IMR-90 (cell line): Measurements from ENCODE around the gene ANKMY1. TPM values are rescaled to one million over a fixed set of nuclear protein-coding genes. Genes with fewer than 3 reads are reported as not detected.

Experiments
- ATAC-seq: fragments of 200-7000 bp; cut with Tn5 transposase; 2 replicates; pipeline ENCODE4 v1.9.1; 2020; ENCODE audit warnings: low read depth, mild to moderate bottlenecking, moderate library complexity
- BruUV-seq: library from RNA; stranded (reverse); fragments of 400-500 nt; replicated peaks from 2 replicates; lab custom pipeline; 2021; lab: Mats Ljungman, UMichigan
- CTCF ChIA-PET: fragments of 300-600 bp; formaldehyde crosslinking; extraction: SDS; loops from one replicate; lab custom pipeline; 2021; ENCODE audit warnings: antibody characterized with exemption; lab: Yijun Ruan, JAX
- POLR2A ChIA-PET: fragments of 300-600 bp; sonication (Branson Sonifier 250); formaldehyde crosslinking; loops from one replicate; lab custom pipeline; 2022; ENCODE audit warnings: antibody characterized with exemption; ENCODE audit not compliant: unreplicated experiment; lab: Charles Lee
- DNase-seq: peaks from one replicate; pipeline ENCODE4 v3.0.0; 2013
- H2AFZ ChIP-seq: replicated peaks from 2 replicates; pipeline ENCODE3; 2013; ENCODE audit warnings: low read length, mild to moderate bottlenecking; ENCODE audit not compliant: poor library complexity
- H2AK5ac ChIP-seq: 2 replicates; pipeline ENCODE4 v1.6.1; 2013; ENCODE audit warnings: low read depth, low read length, inconsistent platforms
- H2AK9ac ChIP-seq: replicated peaks from 2 replicates; pipeline ENCODE3; 2013; ENCODE audit warnings: mild to moderate bottlenecking, low read depth, low read length, moderate library complexity; ENCODE audit not compliant: poor library complexity
- H2BK120ac ChIP-seq: 2 replicates; pipeline ENCODE4 v1.6.1; 2013; ENCODE audit warnings: low read depth, low read length, inconsistent platforms
- H2BK15ac ChIP-seq: 3 replicates; pipeline ENCODE4 v1.6.1; 2013; ENCODE audit warnings: low read depth, low read length, inconsistent platforms
- H2BK20ac ChIP-seq: 2 replicates; pipeline ENCODE4 v1.6.1; 2013; ENCODE audit warnings: low read depth, mild to moderate bottlenecking, inconsistent platforms, low read length, moderate library complexity
- H2BK5ac ChIP-seq: 2 replicates; pipeline ENCODE4 v1.6.1; 2013; ENCODE audit warnings: mild to moderate bottlenecking, low read depth, low read length, inconsistent platforms; ENCODE audit not compliant: poor library complexity, severe bottlenecking
- H3K14ac ChIP-seq: replicated peaks from 2 replicates; pipeline ENCODE4 v1.6.1; 2013; ENCODE audit warnings: low read depth, low read length, inconsistent platforms
- H3K18ac ChIP-seq: 2 replicates; pipeline ENCODE4 v1.6.1; 2013; ENCODE audit warnings: low read depth, low read length, control low read depth
- H3K23ac ChIP-seq: 2 replicates; pipeline ENCODE4 v1.6.1; 2013; ENCODE audit warnings: low read depth, low read length, inconsistent platforms
- H3K27ac ChIP-seq: 2 replicates; pipeline ENCODE4 v1.5.1; 2013; ENCODE audit warnings: mild to moderate bottlenecking, control low read depth, low read length; ENCODE audit not compliant: insufficient read depth
- H3K27me3 ChIP-seq: 2 replicates; pipeline ENCODE4 v1.6.1; 2013; ENCODE audit warnings: low read length; ENCODE audit not compliant: control insufficient read depth, insufficient read depth
- H3K36me3 ChIP-seq: 2 replicates; pipeline ENCODE4 v1.6.1; 2013; ENCODE audit warnings: low read length, mixed read lengths; ENCODE audit not compliant: control insufficient read depth, insufficient read depth
- H3K4ac ChIP-seq: 2 replicates; pipeline ENCODE4 v1.6.1; 2013; ENCODE audit warnings: low read depth, low read length, inconsistent platforms
- H3K4me1 ChIP-seq: 2 replicates; pipeline ENCODE4 v1.6.1; 2013; ENCODE audit warnings: low read length, mixed read lengths; ENCODE audit not compliant: control insufficient read depth, insufficient read depth
- H3K4me2 ChIP-seq: 2 replicates; pipeline ENCODE4 v1.6.1; 2013; ENCODE audit warnings: low read depth, mild to moderate bottlenecking, control low read depth, low read length, moderate library complexity
- H3K4me3 ChIP-seq: 2 replicates; pipeline ENCODE4 v1.5.1; 2013; ENCODE audit warnings: low read depth, mild to moderate bottlenecking, control low read depth, low read length, moderate library complexity; ENCODE audit not compliant: insufficient read depth
- H3K56ac ChIP-seq: 2 replicates; pipeline ENCODE4 v1.6.1; 2013; ENCODE audit warnings: low read length, inconsistent platforms; ENCODE audit not compliant: insufficient read depth; ENCODE audit errors: extremely low read depth
- H3K79me1 ChIP-seq, 2 experiments: 2 replicates each; pipeline ENCODE4 v1.6.1; 2013; ENCODE audit warnings: low read length in 2 of 2, inconsistent platforms in 1 of 2, low read depth in 1 of 2
- H3K9ac ChIP-seq: 2 replicates; pipeline ENCODE4 v1.6.1; 2013; ENCODE audit warnings: low read depth, low read length, control low read depth
- H3K9me1 ChIP-seq: 2 replicates; pipeline ENCODE4 v1.6.1; 2013; ENCODE audit warnings: low read length, inconsistent platforms; ENCODE audit not compliant: insufficient read depth
- H3K9me3 ChIP-seq: 2 replicates; pipeline ENCODE4 v1.6.1; 2013; ENCODE audit warnings: low read length; ENCODE audit not compliant: control insufficient read depth, insufficient read depth
- H4K20me1 ChIP-seq: 2 replicates; pipeline ENCODE4 v1.6.1; 2013; ENCODE audit warnings: low read length, inconsistent platforms; ENCODE audit not compliant: insufficient read depth
- H4K5ac ChIP-seq: 2 replicates; pipeline ENCODE4 v1.6.1; 2013; ENCODE audit warnings: mild to moderate bottlenecking, low read depth, low read length, control low read depth
- H4K8ac ChIP-seq, 2 experiments: 2 replicates each; pipeline ENCODE4 v1.6.1; 2013; ENCODE audit warnings: low read depth in 2 of 2, low read length in 2 of 2, control low read depth in 1 of 2, inconsistent platforms in 1 of 2
- H4K91ac ChIP-seq: 2 replicates; pipeline ENCODE4 v1.6.1; 2013; ENCODE audit warnings: low read depth, low read length, inconsistent platforms; ENCODE audit not compliant: insufficient read depth
- BHLHE40 ChIP-seq: fragments of 150-350 bp; IDR thresholded peaks from 2 replicates; pipeline ENCODE4 v1.6.1; 2016; ENCODE audit warnings: mild to moderate bottlenecking, low read depth, low read length
- CEBPB ChIP-seq: IDR thresholded peaks from 2 replicates; pipeline ENCODE4 v1.6.1; 2012; ENCODE audit warnings: low read depth, low read length, improper control_type of control experiment
- CHD1 ChIP-seq: IDR thresholded peaks from 2 replicates; pipeline ENCODE4 v1.6.1; 2012; ENCODE audit warnings: low read depth, low read length, improper control_type of control experiment
- CTCF ChIP-seq: conservative IDR thresholded peaks from 2 replicates; pipeline ENCODE4 v1.5.1; 2012; ENCODE audit warnings: mild to moderate bottlenecking, low read depth, low read length, improper control_type of control experiment
- ELK1 ChIP-seq: fragments of 150-350 bp; IDR thresholded peaks from 2 replicates; pipeline ENCODE4 v1.6.1; 2016; ENCODE audit warnings: low read depth, mild to moderate bottlenecking, low read length, moderate library complexity, borderline replicate concordance
- FOS ChIP-seq: fragments of 150-350 bp; IDR thresholded peaks from 2 replicates; pipeline ENCODE4 v1.6.1; 2016; ENCODE audit warnings: low read depth, low read length
- MAFK ChIP-seq: IDR thresholded peaks from 2 replicates; pipeline ENCODE4 v1.6.1; 2012; ENCODE audit warnings: low read depth, low read length, improper control_type of control experiment
- MAZ ChIP-seq: IDR thresholded peaks from 2 replicates; pipeline ENCODE4 v1.6.1; 2012; ENCODE audit warnings: low read depth, mild to moderate bottlenecking, low read length, improper control_type of control experiment, moderate library complexity, borderline replicate concordance
- MXI1 ChIP-seq: IDR thresholded peaks from 2 replicates; pipeline ENCODE4 v1.6.1; 2012; ENCODE audit warnings: low read depth, mild to moderate bottlenecking, low read length, moderate library complexity, borderline replicate concordance
- NFE2L2 ChIP-seq: fragments of 150-350 bp; IDR thresholded peaks from 2 replicates; pipeline ENCODE4 v1.6.1; 2016; ENCODE audit warnings: low read depth, mild to moderate bottlenecking, low read length
- POLR2A ChIP-seq: IDR thresholded peaks from 2 replicates; pipeline ENCODE4 v1.6.1; 2012; ENCODE audit warnings: mild to moderate bottlenecking, low read depth, low read length
- RAD21 ChIP-seq: IDR thresholded peaks from 2 replicates; pipeline ENCODE4 v1.6.1; 2012; ENCODE audit warnings: low read length, improper control_type of control experiment
- RCOR1 ChIP-seq: IDR thresholded peaks from 2 replicates; pipeline ENCODE4 v1.6.1; 2012; ENCODE audit warnings: mild to moderate bottlenecking, low read length, improper control_type of control experiment; ENCODE audit not compliant: insufficient replicate concordance
- RFX5 ChIP-seq: IDR thresholded peaks from 2 replicates; pipeline ENCODE4 v1.8.0; 2012; ENCODE audit warnings: low read depth, mild to moderate bottlenecking, low read length, moderate library complexity
- SMC3 ChIP-seq: fragments of 150-350 bp; IDR thresholded peaks from 2 replicates; pipeline ENCODE4 v1.6.1; 2016; ENCODE audit warnings: low read depth, mild to moderate bottlenecking, antibody characterized with exemption, low read length, moderate library complexity
- USF2 ChIP-seq: fragments of 150-350 bp; IDR thresholded peaks from 2 replicates; pipeline ENCODE4 v1.6.1; 2017; ENCODE audit warnings: mild to moderate bottlenecking, antibody characterized with exemption, low read length, low read depth
- WGBS, 2 experiments: methylation state at CpG; one replicate each; pipeline versions ENCODE4 v1.1.5 to v1.1.7; 2013; ENCODE audit warnings: missing lambda C conversion rate in 2 of 2; ENCODE audit not compliant: insufficient read length in 1 of 2; ENCODE audit errors: extremely low coverage in 2 of 2; 5-methylcytosine and 5-hydroxymethylcytosine counted together
- dilution Hi-C: fragments of 300-500 bp; cut with HindIII; formaldehyde crosslinking; loops from one replicate; pipeline ENCODE4 v1.14.3; 2018; ENCODE audit warnings: low sequenced_read_pairs; ENCODE audit not compliant: unreplicated experiment
- in situ Hi-C: fragments of 300-500 bp; cut with MboI; formaldehyde crosslinking; loops from 3 replicates; pipeline ENCODE4 v1.14.3; 2019; ENCODE audit warnings: low sequenced_read_pairs, inconsistent platforms, mixed read lengths
- intact Hi-C: fragments of 100-400 bp; cut with micrococcal nuclease; formaldehyde crosslinking; loops from 2 replicates; pipeline ENCODE4 v1.10.0; 2022
- polyA plus RNA-seq, 3 experiments: library from polyadenylated mRNA; depleted of rRNA; stranded (reverse); fragments of >200 nt; gene quantifications; 2 replicates each; pipeline ENCODE4 v1.2.3, GENCODE V29; 2012; ENCODE audit warnings: low replicate concordance in 1 of 3
- total RNA-seq: library from RNA; depleted of rRNA; stranded (reverse); fragments of >200 nt; gene quantifications from 2 replicates; pipeline ENCODE4 v1.2.3, GENCODE V29; 2012

The ANKMY1 gene
- total and polyA plus RNA-seq, 2 of the 4 experiments (the other 2 are of a cell fraction), result 2.9 to 5.5 TPM

- in situ Hi-C loops, result no loop called here
- dilution Hi-C loops, result no loop called here
- Histone ChIP-seq H4K8ac (no peak overlapping the region), H3K9me3 (no peaks in the 10 kb centered on the region), H2AK5ac (no peak overlapping the region), H3K14ac (no peak overlapping the region), H4K20me1 (no peaks in the 10 kb centered on the region), H3K27me3 (no peaks in the 10 kb centered on the region), H3K9ac (no peak overlapping the region), H3K9me1 (no peaks in the 10 kb centered on the region; the same call in 1 of the 2 replicates), H2AK9ac (no peak overlapping the region), H2BK5ac (no peak overlapping the region), H3K4me3 (no peak overlapping the region), H3K56ac (no peak overlapping the region), H3K36me3 (peaks cover 17% of the 10 kb centered on the region), H3K4me1 (no peaks in the 10 kb centered on the region), H2BK20ac (no peak overlapping the region), H3K23ac (no peak overlapping the region), H2BK120ac (no peak overlapping the region), H4K91ac (no peak overlapping the region), H2BK15ac (no peak overlapping the region), H4K5ac (no peak overlapping the region), H3K18ac (no peak overlapping the region), H3K27ac (no peak overlapping the region), H3K4ac (no peak overlapping the region), H3K4me2 (no peak overlapping the region), H2AFZ (no peak overlapping the region), H3K79me1 (no peaks in the 10 kb centered on the region)
- ChIA-PET POLR2A (no interaction called here), CTCF (no interaction called here)
- ATAC-seq, result no peak
- DNase-seq, result no peak
- no TSS peak for BruUV-seq
- TF ChIP-seq ELK1 (no peak), FOS (no peak), BHLHE40 (no peak), MAFK (no peak), RCOR1 (no peak), POLR2A (no peak), RFX5 (no peak), MXI1 (no peak), MAZ (no peak), USF2 (no peak), CTCF (no peak), SMC3 (no peak), CHD1 (no peak), CEBPB (no peak), RAD21 (no peak), NFE2L2 (no peak)
- 83% methylated on average over 8 of the region's 32 CpGs; no CpG with 5 or more reads in 1 of the 2 experiments for WGBS, 2 experiments
- intact Hi-C loops, result no loop called here
Measured at GRCh38 chr2:240602266-240603050, 44.7 kb upstream of the ANKMY1 start.
